ENCODE measurements around the gene SIAH3.

Gene SIAH3

DNA sequence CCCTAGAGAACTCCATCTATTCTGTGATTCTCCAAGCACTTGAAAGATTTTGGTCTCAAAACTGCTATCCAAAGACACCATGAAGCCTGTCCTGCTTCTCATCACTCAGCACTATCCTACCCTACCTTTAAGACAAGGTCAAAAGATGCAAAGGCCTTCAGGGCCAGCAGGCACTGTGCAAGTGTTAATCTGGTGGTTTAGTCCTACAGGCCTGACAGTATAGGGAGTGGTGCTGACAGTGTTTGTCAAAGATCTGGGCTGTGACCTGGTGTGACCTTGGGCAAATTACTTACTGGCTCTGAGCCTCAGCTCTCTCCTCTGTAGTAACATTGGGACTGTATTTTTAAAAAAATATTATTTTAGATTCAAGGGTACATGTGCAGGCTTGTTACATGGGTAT is 28.0 kb downstream of the SIAH3 start:
- DNase-seq (ENCODE audit: low spot score): no peak

DNA sequence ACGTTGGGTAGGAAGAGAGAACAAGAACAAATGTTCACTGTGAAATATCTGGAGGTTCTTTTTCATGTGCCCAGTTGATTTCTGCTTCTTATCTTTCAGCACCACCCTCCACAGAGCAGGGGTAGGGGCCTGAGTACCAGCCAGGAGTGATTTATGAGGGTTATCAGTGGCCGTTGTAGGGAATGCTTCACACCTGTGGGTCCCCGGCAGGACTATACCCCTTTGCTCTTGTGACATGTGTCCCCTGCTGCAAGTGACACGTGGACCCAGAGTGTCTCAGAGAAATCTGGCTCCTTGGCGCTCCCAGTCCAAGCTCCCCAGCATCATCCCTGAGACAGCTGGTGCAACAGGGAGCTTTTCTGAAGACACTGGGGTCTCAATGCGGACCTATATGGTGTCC is 29.7 kb downstream of the SIAH3 start:
- DNase-seq (ENCODE audit: low spot score): no peak

DNA sequence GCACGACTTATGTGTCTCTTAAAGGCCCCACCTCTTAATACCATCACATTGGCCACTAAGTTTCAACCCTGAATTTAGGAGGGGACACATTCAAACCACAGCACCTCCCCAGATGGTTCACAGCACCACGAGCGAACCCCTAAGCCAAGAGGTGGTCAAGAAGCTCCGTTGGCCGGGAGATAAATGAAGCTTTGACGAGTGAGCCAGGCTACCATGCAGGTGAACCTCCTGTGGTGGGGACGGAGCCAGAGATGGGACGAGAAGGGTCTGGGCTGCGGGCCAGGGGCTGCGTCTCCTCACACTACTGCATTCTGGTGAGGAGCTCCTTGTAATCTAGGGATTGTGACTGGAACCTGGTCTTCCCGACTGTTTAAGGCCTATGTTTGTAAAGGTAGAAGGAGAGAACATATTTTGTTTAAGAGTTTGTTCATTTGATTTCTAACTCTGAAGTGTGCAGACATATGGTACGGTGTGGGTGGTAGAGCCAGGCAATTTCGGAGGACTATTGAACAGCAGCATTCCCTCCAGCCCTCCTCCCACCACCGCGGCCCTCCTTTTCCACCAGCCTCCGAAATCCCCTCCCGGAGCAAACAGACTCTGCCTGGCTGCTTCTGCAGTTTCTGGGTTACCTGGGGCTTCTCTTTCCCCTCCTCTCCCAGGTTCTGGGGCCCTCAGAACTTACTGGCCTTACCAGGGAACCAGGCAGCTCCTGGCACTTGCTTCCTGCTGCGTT is 31.3 kb downstream of the SIAH3 start:
- DNase-seq (ENCODE audit: low spot score): no peak

DNA sequence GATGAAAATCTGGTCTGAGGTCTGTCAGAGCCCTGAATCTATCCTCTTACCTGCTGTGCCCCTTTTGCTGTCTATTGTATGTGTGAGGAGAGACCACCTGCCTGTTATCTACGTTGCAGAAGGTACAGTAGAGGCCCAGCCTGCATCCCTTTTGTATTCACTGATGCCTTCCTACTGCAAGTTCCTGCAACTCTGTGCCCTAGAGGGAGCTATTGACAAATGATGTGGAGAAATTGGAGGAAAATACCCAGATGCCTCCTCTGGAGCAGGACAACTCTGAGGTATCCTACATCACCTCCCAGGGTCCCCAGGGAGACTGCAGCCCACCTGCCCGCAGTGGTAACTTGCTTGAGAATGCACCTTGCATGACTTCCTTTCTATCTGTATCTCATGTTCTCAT is 33.7 kb downstream of the SIAH3 start:
- no peak for DNase-seq (ENCODE audit: low spot score)

- no peak for DNase-seq (ENCODE audit: low spot score)
Observed at GRCh38 chr13:45816427-45816826, 35.1 kb downstream of the SIAH3 start.

GRCh38 chr13:45812695-45813372 is 38.7 kb downstream of the SIAH3 start:
- no peak for DNase-seq (ENCODE audit: low spot score)

DNA sequence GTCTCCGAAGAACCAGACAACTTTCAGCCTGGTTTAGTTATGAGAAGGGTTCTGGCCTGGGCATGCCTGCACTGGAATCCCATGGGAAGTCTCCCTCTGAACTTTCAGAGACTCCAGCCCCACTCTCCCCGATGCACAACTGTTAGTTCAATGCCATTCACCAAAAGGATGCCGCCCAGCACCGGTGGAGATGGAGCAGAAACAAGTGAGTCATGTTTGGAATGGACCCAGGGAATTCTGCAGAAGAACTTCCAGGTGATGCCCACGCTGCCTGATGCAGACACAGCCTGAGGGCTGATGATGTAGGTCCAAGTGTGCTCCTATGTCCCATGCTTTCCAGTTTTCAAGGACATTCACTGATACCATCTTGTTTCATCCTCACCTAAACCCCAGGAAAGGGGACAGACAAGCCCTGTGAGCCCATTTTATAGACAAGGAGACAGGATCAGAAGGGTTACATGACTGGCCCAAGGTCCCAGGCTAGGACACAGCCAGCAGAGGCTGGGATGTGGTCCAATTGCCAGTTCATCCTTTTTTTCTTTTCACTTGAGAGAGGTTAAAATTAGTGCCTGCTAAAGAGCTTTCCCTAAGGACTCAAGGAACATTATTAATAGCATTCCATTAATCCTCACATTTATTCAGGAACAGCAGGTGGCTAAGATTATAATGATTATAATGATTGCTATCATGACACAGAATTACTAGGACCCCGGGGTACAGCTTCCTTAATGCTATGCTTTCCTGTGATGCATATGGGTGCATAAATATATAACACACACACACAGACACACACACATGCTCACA is 39.5 kb downstream of the SIAH3 start:
- DNase-seq (ENCODE audit: low spot score): no peak

DNA sequence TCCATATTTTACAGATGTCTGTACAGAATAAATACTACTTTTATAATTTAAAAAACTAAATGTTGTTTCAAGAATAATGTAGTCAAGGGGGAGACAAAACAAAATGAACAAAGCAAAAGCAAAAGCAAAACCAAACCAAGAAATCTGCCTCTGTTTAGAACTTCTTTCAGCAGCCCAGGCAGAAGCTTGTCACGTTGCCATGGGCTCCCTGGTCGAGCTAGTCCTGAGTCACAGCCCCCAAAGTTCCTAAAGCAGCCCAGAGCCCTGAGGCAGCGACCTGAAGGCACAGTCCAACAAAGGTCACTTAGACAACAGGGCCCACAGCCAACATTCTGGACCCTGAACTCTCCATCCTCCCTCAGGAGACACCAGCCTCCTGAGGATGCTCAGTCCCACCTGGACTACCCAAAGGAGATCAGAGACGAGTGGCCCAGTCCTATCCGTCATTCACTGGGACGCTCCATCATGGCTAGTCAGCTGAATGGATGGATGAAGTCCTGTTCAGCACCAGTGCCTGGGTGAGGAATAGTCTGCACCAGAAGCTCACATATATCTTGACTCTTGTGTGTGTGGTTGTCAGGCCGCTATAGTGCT is 41.7 kb downstream of the SIAH3 start:
- DNase-seq (ENCODE audit: low spot score): no peak

GRCh38 chr13:45808925-45809324 is 42.6 kb downstream of the SIAH3 start:
- no peak for DNase-seq (ENCODE audit: low spot score)

DNA sequence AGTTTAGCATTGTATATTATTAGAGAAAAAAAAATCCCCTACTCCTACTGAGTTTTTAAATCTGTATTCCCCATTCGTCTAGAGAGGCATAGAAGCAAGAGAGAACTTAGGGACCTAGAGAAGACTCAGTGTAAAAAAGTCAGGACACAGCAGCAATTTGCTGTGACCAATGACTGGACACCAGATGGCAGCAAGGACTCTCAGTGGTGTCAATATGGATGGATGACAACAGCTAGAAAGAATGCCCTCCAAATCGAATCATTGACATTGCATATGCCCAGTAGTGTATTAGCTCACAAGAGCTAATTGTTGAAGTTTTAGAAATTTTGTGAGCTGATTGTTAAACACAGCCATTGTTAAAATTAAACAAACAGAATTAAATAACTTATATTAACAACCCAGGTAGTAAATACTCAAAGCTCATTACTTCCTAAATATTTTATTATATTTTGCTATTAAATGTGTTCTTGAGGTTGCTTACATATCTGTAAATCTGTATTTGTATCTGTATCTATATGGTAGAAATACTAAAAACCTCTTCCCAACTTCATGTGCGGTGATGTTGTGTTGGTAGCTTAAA is 43.9 kb downstream of the SIAH3 start:
- DNase-seq (ENCODE audit: low spot score): peak; percentile 78

DNA sequence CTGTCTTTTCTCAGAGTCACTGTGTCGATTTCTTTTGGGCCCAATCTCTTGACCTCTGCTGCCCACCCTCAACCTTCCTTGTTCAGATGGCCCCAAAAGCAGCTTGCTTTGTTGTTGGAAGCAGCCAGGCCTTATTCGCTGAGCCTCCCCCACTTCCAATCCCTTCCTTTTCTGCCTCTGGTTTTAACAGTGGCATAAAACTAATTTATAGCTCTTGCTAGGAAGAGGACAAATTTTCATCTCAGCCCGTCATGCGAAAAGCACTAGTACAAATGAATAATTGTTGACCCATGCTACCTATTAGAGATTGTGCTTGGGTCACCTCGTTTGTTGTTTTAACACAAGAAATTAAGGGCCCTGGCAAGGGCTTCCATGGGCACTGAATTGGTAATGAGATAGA is 51.1 kb downstream of the SIAH3 start:
- no peak for DNase-seq (ENCODE audit: low spot score)

GRCh38 chr13:45799451-45799850 is 52.1 kb downstream of the SIAH3 start:
- no peak for DNase-seq (ENCODE audit: low spot score)

- DNase-seq (ENCODE audit: low spot score): no peak
Observed at GRCh38 chr13:45798851-45799250, 52.7 kb downstream of the SIAH3 start.

DNA sequence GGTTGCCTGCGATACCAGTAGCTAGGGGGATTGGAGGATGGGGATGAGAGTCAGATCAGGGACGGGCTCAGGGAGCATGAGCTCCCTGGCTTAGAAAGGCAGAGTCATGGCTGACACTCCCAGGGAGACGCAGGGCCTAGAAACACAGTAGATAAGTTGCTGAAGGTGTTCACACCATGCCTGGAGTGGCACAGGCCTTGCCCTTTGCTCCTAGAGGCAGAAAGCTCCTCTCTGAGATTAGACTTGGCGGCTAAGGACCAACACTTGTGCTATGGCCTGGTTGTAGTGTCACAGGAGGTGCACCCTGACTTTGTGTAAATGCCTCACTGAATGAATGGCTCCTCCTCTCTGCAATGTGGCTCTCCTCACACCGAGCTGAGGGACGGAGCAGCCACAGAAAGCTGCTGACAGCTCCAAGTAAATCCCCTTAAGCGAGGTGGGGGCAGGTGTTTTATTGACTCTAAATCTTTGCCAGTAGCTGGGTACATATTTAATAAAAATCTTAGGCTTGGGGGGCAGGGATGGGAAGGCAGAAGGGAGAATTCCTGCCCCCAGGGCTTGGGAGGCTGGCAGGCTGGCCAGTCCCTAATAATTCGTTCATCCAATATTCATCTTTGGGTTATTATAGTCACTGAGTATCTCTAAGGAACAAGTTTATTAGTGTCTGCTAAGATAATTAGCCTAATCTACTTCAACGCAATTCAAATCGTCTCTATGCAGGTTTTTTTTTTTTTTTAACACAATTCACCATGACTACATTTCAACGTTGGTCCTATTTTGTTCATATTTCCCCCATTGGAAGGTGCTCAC is 54.9 kb downstream of the SIAH3 start:
- no peak for DNase-seq (ENCODE audit: low spot score)

GRCh38 chr13:45792827-45793303 is 58.7 kb downstream of the SIAH3 start:
- no peak for DNase-seq (ENCODE audit: low spot score)

- DNase-seq (ENCODE audit: low spot score): no peak
Observed at GRCh38 chr13:45788011-45788410, 63.5 kb downstream of the SIAH3 start.

- DNase-seq (ENCODE audit: low spot score): no peak
Observed at GRCh38 chr13:45787346-45787745, 64.2 kb downstream of the SIAH3 start.

GRCh38 chr13:45786293-45786920 is 65.1 kb downstream of the SIAH3 start:
- DNase-seq (ENCODE audit: low spot score): no peak

GRCh38 chr13:45784755-45785675 is 66.5 kb downstream of the SIAH3 start:
- no peak for DNase-seq (ENCODE audit: low spot score)
